Activated T-helper 1 cell treated with anti-CD3 and anti-CD28 coated beads, Interleukin-2, amount 50 U/mL, for 16 hours (primary cell): Measurements from ENCODE around the gene IP6K1.
"Not testable (repeated sequence)": the region's sequence is repeated elsewhere in the genome, so short reads cannot be mapped to it uniquely, and the experiment has no call there.

ENCODE experiments used
- DNase-seq, 2 donors: peaks; one replicate each; pipeline ENCODE4 v3.0.0-alpha.2; 2020; ENCODE audit warnings: low read depth in 1 of 2, low spot score in 1 of 2

The IP6K1 gene

GRCh38 chr3:49794431-49794830 lies 8.1 kb upstream of the IP6K1 start:
- no peak for DNase-seq

GRCh38 chr3:49793486-49794085 lies 7.2 kb upstream of the IP6K1 start:
- no peak for DNase-seq

- DNase-seq: no peak
Measured at GRCh38 chr3:49792371-49793150, 6.2 kb upstream of the IP6K1 start.

- DNase-seq: no peak
Measured at GRCh38 chr3:49791571-49791970, 5.2 kb upstream of the IP6K1 start.

GRCh38 chr3:49790626-49791411 lies 4.5 kb upstream of the IP6K1 start:
- no peak for DNase-seq

- no peak for DNase-seq
Measured at GRCh38 chr3:49788056-49788455, 1.7 kb upstream of the IP6K1 start.

GRCh38 chr3:49787536-49787935 lies 1.2 kb upstream of the IP6K1 start:
- DNase-seq: no peak

- DNase-seq: no peak
Measured at GRCh38 chr3:49787182-49787464, 781 bp upstream of the IP6K1 start.

- DNase-seq: no peak
Measured at GRCh38 chr3:49785565-49786356, 581 bp downstream of the IP6K1 start.

GRCh38 chr3:49782277-49782676 lies 4.1 kb downstream of the IP6K1 start:
- not testable (repeated sequence) for DNase-seq

- DNase-seq: no peak
Measured at GRCh38 chr3:49781415-49782199, 4.7 kb downstream of the IP6K1 start.

- not testable (repeated sequence) for DNase-seq
Measured at GRCh38 chr3:49780975-49781365, 5.4 kb downstream of the IP6K1 start.

GRCh38 chr3:49780080-49780974 lies 6.0 kb downstream of the IP6K1 start:
- no peak for DNase-seq

- DNase-seq: no peak
Measured at GRCh38 chr3:49779358-49780079, 6.8 kb downstream of the IP6K1 start.

- not testable (repeated sequence) for DNase-seq
Measured at GRCh38 chr3:49776101-49776500, 10.2 kb downstream of the IP6K1 start.

GRCh38 chr3:49775538-49775937 lies 10.8 kb downstream of the IP6K1 start:
- DNase-seq: no peak

- DNase-seq: no peak
Measured at GRCh38 chr3:49772703-49773102, 13.6 kb downstream of the IP6K1 start.

GRCh38 chr3:49771340-49771938 lies 14.9 kb downstream of the IP6K1 start:
- DNase-seq: no peak

GRCh38 chr3:49769926-49770325 lies 16.4 kb downstream of the IP6K1 start:
- DNase-seq: no peak
